SK-N-SH treated with all-trans-retinoic acid at 6 μM for 48 hours (cell line): ENCODE data around the gene CTSH.
"Not testable (repeated sequence)": the region's sequence is repeated elsewhere in the genome, so short reads cannot be mapped to it uniquely, and the experiment has no call there.

Experiments
- ATAC-seq: fragments of 200-7000 bp; cut with Tn5 transposase; 3 replicates; pipeline ENCODE4 v1.9.1; 2020; ENCODE audit warnings: mild to moderate bottlenecking, moderate library complexity
- BACH2 ChIP-seq: fragments of 250-450 bp; sonication (Bioruptor Pico); IDR thresholded peaks from 2 replicates; pipeline ENCODE4 v1.9.0; 2021; ENCODE audit warnings: mild to moderate bottlenecking, borderline replicate concordance
- CSDC2 ChIP-seq: fragments of 250-450 bp; sonication (Bioruptor Pico); IDR thresholded peaks from 2 replicates; pipeline ENCODE4 v1.5.0; 2020; ENCODE audit warnings: mild to moderate bottlenecking, moderate library complexity
- ESRRG ChIP-seq: fragments of 250-450 bp; sonication (Bioruptor Pico); IDR thresholded peaks from 2 replicates; pipeline ENCODE4 v1.6.1; 2021; ENCODE audit warnings: mild to moderate bottlenecking
- ISL1 ChIP-seq: fragments of 250-450 bp; sonication (Bioruptor Pico); IDR thresholded peaks from 2 replicates; pipeline ENCODE4 v2.1.2; 2022; ENCODE audit warnings: mild to moderate bottlenecking, moderate library complexity
- RARB ChIP-seq: fragments of 250-450 bp; sonication (Bioruptor Pico); IDR thresholded peaks from 2 replicates; pipeline ENCODE4 v1.8.0; 2021; ENCODE audit warnings: mild to moderate bottlenecking, moderate library complexity
- TCF4 ChIP-seq: fragments of 250-450 bp; sonication (Bioruptor Pico); IDR thresholded peaks from 2 replicates; pipeline ENCODE4 v1.8.0; 2021; ENCODE audit warnings: mild to moderate bottlenecking, moderate library complexity, borderline replicate concordance
- ZC3H10 ChIP-seq: fragments of 250-450 bp; sonication (Bioruptor Pico); IDR thresholded peaks from 2 replicates; pipeline ENCODE4 v1.5.1; 2021; ENCODE audit warnings: mild to moderate bottlenecking, moderate library complexity
- ZFP3 ChIP-seq: fragments of 250-450 bp; sonication (Bioruptor Pico); IDR thresholded peaks from 2 replicates; pipeline ENCODE4 v1.5.0; 2020; ENCODE audit warnings: mild to moderate bottlenecking, moderate library complexity
- ZFP30 ChIP-seq: fragments of 450-650 bp; formaldehyde crosslinking; IDR thresholded peaks from 2 replicates; pipeline ENCODE4 v1.5.0; 2022; ENCODE audit warnings: mild to moderate bottlenecking, moderate library complexity
- ZNF565 ChIP-seq: fragments of 450-650 bp; formaldehyde crosslinking; conservative IDR thresholded peaks from 2 replicates; pipeline ENCODE4 v1.5.0; 2020; ENCODE audit warnings: low read depth, mild to moderate bottlenecking, moderate library complexity
- ZNF70 ChIP-seq: fragments of 450-650 bp; formaldehyde crosslinking; IDR thresholded peaks from 2 replicates; pipeline ENCODE4 v1.5.0; 2020; ENCODE audit warnings: mild to moderate bottlenecking, moderate library complexity
- ZNF8 ChIP-seq: fragments of 450-650 bp; formaldehyde crosslinking; IDR thresholded peaks from 2 replicates; pipeline ENCODE4 v1.5.0; 2020; ENCODE audit warnings: mild to moderate bottlenecking, moderate library complexity
- TF ChIP-seq, protein P1 (sequence below): fragments of 250-450 bp; sonication (Bioruptor Pico); IDR thresholded peaks from 2 replicates; pipeline ENCODE4 v1.5.0; 2020; ENCODE audit warnings: mild to moderate bottlenecking, moderate library complexity
- TF ChIP-seq, protein P2 (sequence below): fragments of 250-450 bp; sonication (Bioruptor Pico); IDR thresholded peaks from 2 replicates; pipeline ENCODE4 v1.5.1; 2021; ENCODE audit warnings: mild to moderate bottlenecking, moderate library complexity
- TF ChIP-seq, protein P3 (sequence below): fragments of 250-450 bp; sonication (Bioruptor Pico); IDR thresholded peaks from 2 replicates; pipeline ENCODE4 v1.8.0; 2020; ENCODE audit warnings: mild to moderate bottlenecking, moderate library complexity, borderline replicate concordance
- TF ChIP-seq, protein P4 (sequence below): fragments of 250-450 bp; sonication (Bioruptor Pico); IDR thresholded peaks from 2 replicates; pipeline ENCODE4 v1.5.1; 2020; ENCODE audit warnings: low read depth, mild to moderate bottlenecking, moderate library complexity
- TF ChIP-seq, protein P5 (sequence below): fragments of 250-450 bp; sonication (Bioruptor Pico); IDR thresholded peaks from 2 replicates; pipeline ENCODE4 v1.8.0; 2021; ENCODE audit warnings: low read depth, mild to moderate bottlenecking, moderate library complexity, borderline replicate concordance

Gene CTSH

DNA sequence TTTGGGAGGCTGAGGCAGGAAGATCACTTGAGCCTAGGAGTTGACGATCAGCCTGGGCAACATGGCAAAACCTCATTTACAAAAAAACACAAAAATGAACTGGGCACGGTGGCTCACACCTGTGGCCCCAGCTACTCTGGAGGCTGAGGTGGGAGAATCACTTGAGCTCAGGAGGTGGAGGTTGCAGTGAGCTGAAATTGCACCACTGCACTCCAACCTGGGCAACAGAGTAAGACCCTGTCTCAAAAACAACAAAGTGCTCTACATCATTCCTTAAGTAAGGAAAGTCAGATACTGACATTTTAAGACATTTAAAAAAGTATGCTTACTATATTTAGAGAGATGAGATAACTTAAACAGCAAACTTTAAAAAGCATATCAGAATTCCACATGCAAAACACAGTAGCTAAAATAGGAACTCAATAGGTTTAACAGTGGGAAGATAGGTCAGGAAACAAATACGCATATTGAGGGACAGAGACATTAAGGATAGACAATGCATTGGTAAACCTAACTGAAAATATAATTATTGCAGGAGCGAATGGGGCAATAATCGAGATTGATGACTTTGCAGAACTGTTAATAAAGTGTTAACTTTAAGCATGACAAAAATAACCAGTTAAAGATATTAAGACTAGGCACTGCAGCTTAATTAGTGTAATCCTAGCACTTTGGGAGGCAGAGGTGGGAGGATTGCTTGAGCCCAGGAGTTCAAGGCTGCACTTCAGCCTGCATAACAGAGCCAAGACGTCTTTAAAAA is 40.1 kb downstream of the CTSH start:
- no peak for TF ChIP-seq ZFP30 (CRISPR knock-in tag)
- no peak for TF ChIP-seq BACH2 (CRISPR knock-in tag)
- no peak for TF ChIP-seq ZNF70 (CRISPR knock-in tag)
- ATAC-seq, result no peak

DNA sequence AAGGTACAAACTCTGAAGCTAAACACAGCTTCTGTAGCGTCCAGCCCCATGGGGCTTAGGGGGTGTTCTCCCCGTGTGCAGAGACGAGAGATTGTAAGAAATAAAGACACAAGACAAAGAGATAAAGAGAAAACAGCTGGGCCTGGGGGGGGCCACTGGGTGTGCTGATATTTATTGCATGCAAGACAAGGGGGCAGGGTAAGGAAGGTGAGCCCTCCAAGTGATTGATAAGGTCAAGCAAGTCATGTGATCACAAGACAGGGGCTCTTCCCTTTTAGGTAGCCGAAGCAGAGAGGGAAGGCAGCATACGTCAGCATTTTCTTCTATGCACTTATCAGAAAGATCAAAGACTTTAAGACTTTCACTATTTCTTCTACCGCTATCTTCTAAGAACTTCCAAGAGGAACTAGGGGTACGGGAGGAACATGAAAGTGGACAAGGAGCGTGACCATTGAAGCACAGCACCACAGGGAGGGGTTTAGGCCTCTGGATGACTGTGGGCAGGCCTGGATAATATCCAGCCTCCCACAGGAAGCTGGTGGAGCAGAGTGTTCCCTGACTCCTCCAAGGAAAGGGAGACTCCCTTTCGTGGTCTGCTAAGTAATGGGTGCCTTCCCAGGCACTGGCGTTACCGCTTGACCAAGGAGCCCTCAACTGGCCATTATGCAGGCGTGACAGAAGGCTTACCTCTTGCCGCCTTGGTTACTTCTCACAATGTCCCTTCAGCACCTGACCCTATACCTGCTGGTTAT is 42.4 kb downstream of the CTSH start:
- ATAC-seq, result not testable (repeated sequence)

DNA sequence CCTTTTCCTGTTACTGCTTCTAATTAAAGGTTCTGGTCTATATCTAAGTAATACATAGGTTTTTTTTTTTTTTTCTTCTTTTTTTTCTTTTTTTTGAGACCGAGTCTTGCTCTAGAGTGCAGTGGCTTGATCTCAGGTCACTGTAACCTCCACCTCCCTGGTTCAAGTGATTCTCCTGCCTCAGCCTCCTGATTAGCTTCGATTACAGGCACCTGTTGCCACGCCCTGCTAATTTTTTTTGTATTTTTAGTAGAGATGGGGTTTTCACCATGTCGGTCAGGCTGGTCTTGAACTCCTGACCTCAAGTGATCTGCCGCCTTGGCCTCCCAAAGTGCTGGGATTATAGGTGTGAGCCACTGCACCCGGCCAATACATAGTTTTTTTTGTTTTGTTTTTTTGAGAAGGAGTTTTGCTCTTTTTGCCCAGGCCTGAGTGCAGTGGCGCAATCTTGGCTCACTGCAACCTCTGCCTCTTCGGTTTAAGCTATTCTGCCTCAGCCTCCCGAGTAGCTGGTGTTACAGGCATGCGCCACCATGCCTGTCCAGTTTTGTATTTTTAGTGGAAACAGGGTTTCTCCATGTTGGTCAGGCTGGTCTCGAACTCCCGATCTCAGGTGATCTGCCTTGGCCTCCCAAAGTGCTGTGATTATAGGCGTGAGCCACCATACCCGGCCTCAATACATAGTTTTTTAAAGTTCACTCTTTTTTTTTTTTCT is 43.9 kb downstream of the CTSH start:
- ATAC-seq, result not testable (repeated sequence)

DNA sequence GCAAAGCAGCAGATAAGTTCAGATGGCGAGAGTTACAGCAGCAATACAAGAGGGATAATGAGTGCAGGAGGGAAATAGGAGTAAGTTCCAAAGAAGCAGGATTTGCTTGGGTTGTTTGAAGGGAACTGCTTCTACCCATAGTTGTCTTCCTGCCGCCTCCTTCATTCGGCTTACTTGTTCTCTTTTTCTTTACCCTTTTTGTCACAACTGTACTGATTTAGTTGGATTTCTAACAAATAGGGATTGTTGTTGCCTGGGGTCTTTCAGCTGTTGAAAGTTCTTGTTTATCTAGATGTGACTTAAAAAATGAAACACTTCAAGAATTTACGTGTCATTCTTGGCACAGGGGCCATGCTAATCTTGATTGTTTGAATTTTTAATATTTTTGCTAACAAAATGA is 46.3 kb downstream of the CTSH start:
- TF ChIP-seq CSDC2, result no peak
- TF ChIP-seq RARB (CRISPR knock-in tag), result no peak
- TF ChIP-seq, protein P1, sequence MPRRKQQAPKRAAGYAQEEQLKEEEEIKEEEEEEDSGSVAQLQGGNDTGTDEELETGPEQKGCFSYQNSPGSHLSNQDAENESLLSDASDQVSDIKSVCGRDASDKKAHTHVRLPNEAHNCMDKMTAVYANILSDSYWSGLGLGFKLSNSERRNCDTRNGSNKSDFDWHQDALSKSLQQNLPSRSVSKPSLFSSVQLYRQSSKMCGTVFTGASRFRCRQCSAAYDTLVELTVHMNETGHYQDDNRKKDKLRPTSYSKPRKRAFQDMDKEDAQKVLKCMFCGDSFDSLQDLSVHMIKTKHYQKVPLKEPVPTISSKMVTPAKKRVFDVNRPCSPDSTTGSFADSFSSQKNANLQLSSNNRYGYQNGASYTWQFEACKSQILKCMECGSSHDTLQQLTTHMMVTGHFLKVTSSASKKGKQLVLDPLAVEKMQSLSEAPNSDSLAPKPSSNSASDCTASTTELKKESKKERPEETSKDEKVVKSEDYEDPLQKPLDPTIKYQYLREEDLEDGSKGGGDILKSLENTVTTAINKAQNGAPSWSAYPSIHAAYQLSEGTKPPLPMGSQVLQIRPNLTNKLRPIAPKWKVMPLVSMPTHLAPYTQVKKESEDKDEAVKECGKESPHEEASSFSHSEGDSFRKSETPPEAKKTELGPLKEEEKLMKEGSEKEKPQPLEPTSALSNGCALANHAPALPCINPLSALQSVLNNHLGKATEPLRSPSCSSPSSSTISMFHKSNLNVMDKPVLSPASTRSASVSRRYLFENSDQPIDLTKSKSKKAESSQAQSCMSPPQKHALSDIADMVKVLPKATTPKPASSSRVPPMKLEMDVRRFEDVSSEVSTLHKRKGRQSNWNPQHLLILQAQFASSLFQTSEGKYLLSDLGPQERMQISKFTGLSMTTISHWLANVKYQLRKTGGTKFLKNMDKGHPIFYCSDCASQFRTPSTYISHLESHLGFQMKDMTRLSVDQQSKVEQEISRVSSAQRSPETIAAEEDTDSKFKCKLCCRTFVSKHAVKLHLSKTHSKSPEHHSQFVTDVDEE (CRISPR knock-in tag), result no peak
- no peak for TF ChIP-seq TCF4 (CRISPR knock-in tag)
- no peak for TF ChIP-seq ZNF8 (CRISPR knock-in tag)
- TF ChIP-seq ZNF565 (CRISPR knock-in tag), result no peak
- no peak for ATAC-seq

DNA sequence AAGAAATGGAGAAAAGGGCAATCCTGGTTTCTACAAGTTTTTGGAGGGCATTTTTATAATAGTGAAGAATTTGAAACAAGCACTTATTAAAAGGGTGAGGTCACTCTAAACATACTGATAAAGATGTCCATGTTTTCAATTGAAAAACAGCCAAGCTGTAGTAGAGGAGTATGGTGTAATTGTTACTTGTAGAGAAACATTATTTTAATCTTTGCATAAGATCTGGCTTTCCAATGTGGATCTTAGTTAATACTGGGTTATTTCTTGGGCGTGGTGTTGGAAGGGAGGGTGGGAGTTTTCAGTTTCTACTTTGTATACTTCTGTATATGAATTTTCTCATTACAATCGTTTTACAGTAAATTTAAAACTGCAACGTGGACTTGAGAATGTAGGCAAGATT is 49.4 kb downstream of the CTSH start:
- ATAC-seq, result no peak
- TF ChIP-seq BACH2 (CRISPR knock-in tag) (no peak), ESRRG (CRISPR knock-in tag) (no peak), ZC3H10 (no peak), ZNF8 (CRISPR knock-in tag) (no peak), ZFP3 (CRISPR knock-in tag) (no peak), CSDC2 (no peak)
- TF ChIP-seq, protein P2, sequence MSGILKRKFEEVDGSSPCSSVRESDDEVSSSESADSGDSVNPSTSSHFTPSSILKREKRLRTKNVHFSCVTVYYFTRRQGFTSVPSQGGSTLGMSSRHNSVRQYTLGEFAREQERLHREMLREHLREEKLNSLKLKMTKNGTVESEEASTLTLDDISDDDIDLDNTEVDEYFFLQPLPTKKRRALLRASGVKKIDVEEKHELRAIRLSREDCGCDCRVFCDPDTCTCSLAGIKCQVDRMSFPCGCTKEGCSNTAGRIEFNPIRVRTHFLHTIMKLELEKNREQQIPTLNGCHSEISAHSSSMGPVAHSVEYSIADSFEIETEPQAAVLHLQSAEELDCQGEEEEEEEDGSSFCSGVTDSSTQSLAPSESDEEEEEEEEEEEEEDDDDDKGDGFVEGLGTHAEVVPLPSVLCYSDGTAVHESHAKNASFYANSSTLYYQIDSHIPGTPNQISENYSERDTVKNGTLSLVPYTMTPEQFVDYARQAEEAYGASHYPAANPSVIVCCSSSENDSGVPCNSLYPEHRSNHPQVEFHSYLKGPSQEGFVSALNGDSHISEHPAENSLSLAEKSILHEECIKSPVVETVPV (CRISPR knock-in tag), result no peak
- TF ChIP-seq, protein P3, sequence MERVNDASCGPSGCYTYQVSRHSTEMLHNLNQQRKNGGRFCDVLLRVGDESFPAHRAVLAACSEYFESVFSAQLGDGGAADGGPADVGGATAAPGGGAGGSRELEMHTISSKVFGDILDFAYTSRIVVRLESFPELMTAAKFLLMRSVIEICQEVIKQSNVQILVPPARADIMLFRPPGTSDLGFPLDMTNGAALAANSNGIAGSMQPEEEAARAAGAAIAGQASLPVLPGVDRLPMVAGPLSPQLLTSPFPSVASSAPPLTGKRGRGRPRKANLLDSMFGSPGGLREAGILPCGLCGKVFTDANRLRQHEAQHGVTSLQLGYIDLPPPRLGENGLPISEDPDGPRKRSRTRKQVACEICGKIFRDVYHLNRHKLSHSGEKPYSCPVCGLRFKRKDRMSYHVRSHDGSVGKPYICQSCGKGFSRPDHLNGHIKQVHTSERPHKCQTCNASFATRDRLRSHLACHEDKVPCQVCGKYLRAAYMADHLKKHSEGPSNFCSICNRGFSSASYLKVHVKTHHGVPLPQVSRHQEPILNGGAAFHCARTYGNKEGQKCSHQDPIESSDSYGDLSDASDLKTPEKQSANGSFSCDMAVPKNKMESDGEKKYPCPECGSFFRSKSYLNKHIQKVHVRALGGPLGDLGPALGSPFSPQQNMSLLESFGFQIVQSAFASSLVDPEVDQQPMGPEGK, result no peak
- TF ChIP-seq, protein P4, sequence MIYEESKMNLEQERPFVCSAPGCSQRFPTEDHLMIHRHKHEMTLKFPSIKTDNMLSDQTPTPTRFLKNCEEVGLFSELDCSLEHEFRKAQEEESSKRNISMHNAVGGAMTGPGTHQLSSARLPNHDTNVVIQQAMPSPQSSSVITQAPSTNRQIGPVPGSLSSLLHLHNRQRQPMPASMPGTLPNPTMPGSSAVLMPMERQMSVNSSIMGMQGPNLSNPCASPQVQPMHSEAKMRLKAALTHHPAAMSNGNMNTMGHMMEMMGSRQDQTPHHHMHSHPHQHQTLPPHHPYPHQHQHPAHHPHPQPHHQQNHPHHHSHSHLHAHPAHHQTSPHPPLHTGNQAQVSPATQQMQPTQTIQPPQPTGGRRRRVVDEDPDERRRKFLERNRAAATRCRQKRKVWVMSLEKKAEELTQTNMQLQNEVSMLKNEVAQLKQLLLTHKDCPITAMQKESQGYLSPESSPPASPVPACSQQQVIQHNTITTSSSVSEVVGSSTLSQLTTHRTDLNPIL, result no peak

DNA sequence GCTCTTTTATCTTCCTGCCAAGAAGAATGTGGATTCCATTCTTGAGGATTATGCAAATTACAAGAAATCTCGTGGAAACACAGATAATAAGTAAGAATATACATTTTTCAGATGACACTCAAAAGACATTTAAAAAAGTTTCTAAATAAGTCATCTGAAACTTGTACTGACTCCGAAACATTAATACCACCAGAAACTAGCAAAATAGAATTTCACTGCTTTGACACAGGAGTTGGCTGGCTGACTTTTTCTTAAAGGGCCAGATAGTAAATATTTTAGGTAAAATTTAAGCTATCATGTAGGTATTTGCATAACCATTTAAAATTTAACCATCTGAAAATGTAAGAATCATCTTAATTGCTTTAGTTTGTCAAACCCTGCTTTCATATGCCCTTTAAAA is 51.3 kb downstream of the CTSH start:
- ATAC-seq, result no peak
- TF ChIP-seq ZC3H10, result no peak
- no peak for TF ChIP-seq ISL1 (CRISPR knock-in tag)
- TF ChIP-seq, protein P2 (CRISPR knock-in tag), result no peak
- TF ChIP-seq, protein P5, sequence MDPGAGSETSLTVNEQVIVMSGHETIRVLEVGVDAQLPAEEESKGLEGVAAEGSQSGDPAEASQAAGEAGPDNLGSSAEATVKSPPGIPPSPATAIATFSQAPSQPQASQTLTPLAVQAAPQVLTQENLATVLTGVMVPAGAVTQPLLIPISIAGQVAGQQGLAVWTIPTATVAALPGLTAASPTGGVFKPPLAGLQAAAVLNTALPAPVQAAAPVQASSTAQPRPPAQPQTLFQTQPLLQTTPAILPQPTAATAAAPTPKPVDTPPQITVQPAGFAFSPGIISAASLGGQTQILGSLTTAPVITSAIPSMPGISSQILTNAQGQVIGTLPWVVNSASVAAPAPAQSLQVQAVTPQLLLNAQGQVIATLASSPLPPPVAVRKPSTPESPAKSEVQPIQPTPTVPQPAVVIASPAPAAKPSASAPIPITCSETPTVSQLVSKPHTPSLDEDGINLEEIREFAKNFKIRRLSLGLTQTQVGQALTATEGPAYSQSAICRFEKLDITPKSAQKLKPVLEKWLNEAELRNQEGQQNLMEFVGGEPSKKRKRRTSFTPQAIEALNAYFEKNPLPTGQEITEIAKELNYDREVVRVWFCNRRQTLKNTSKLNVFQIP (CRISPR knock-in tag), result no peak
- TF ChIP-seq ESRRG (CRISPR knock-in tag), result no peak
- no peak for TF ChIP-seq ZNF70 (CRISPR knock-in tag)
- TF ChIP-seq TCF4 (CRISPR knock-in tag), result no peak
